ENCODE results near the gene HSPA1B.

DNA sequence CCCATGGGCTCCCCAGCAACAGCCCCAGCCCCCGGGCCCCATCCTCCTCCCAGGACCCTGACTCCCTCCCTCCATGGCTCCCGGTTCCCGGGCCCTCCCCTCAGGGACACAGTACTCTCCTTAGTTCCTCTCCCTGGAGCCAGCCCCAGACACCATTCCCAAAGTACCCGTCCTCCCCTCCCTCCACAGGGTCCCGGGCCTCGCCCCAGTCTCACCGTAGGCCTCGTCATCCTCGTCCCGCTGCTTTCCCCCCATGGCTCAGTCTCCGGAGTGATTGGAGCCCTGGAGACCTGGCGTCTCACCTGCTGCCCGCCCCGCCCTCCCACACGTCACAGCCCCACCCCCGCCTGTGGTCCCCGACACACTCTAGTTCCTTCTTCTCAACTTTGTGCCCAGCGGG, 51.2 kb downstream of the HSPA1B start, which contains the start of gene SLC44A4:
- TF ChIP-seq, protein P1, sequence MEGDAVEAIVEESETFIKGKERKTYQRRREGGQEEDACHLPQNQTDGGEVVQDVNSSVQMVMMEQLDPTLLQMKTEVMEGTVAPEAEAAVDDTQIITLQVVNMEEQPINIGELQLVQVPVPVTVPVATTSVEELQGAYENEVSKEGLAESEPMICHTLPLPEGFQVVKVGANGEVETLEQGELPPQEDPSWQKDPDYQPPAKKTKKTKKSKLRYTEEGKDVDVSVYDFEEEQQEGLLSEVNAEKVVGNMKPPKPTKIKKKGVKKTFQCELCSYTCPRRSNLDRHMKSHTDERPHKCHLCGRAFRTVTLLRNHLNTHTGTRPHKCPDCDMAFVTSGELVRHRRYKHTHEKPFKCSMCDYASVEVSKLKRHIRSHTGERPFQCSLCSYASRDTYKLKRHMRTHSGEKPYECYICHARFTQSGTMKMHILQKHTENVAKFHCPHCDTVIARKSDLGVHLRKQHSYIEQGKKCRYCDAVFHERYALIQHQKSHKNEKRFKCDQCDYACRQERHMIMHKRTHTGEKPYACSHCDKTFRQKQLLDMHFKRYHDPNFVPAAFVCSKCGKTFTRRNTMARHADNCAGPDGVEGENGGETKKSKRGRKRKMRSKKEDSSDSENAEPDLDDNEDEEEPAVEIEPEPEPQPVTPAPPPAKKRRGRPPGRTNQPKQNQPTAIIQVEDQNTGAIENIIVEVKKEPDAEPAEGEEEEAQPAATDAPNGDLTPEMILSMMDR (IDR thresholded peaks at IDR 0.05; ENCODE audit: poor library complexity, severe bottlenecking): no peak
- TF ChIP-seq EZH2 (IDR thresholded peaks at IDR 0.05; ENCODE audit: borderline replicate concordance, insufficient read depth, low read length, poor library complexity, severe bottlenecking) (no peak), TAF1 (IDR thresholded peaks at IDR 0.05; ENCODE audit: low read depth) (no peak), EP300 (conservative IDR thresholded peaks at IDR 0.05; ENCODE audit: poor library complexity, severe bottlenecking) (no peak), SMC3 (conservative IDR thresholded peaks at IDR 0.05; ENCODE audit: poor library complexity) (no peak), POLR2AphosphoS5 (IDR thresholded peaks at IDR 0.05) (no peak)

All from neural cell (in vitro differentiated cells).